K562 (cell line): ENCODE results near the gene UPF1. TPM values are rescaled to one million over a fixed set of nuclear protein-coding genes. Genes with fewer than 3 reads are reported as not detected.

Experiments used
- ATAC-seq: fragments of 200-7000 bp; cut with Tn5 transposase; 3 replicates; pipeline ENCODE4 v1.9.1; 2020; ENCODE audit warnings: moderate library complexity
- BruUV-seq: library from RNA; stranded (reverse); fragments of 400-500 nt; replicated peaks from 2 replicates; lab custom pipeline; 2021; lab: Mats Ljungman, UMichigan
- CTCF ChIA-PET: fragments of 300-600 bp; formaldehyde crosslinking; extraction: SDS; loops from one replicate; lab custom pipeline; 2021; ENCODE audit warnings: low intra/inter-chr PET ratio; lab: Yijun Ruan, JAX
- POLR2A ChIA-PET: fragments of 300-600, 350-650 bp; sonication (Branson Sonifier 250); formaldehyde crosslinking; extraction: SDS; loops from one replicate; lab custom pipeline; 2021; ENCODE audit warnings: antibody characterized with exemption, inconsistent platforms; lab: Yijun Ruan, JAX
- DNase-seq, 4 experiments: peaks; one replicate each; pipeline versions ENCODE4 v3.0.0 to v3.0.0-alpha.2; 2011 to 2018; ENCODE audit warnings: low spot score in 3 of 4, mixed read lengths in 3 of 4; ENCODE audit errors: extremely low read depth in 1 of 4
- FAIRE-seq: peaks from 2 replicates; lab custom pipeline; 2011; peaks lifted over from hg19 to GRCh38; lab: Jason Lieb, UNC
- H2AFZ ChIP-seq: 2 replicates; pipeline ENCODE4 v1.6.0; 2011; ENCODE audit warnings: low read depth, low read length, control low read depth, inconsistent platforms
- H3K27ac ChIP-seq: fragments of 200-600 bp; 3 replicates; pipeline ENCODE4 v1.8.0; 2011; ENCODE audit warnings: low read depth, mild to moderate bottlenecking, control low read depth, inconsistent platforms, low read length, moderate library complexity, mixed read lengths; ENCODE audit errors: extremely low read depth
- H3K27me3 ChIP-seq, 2 experiments: fragments of 300-600 bp in 1 of 2; 2 replicates in 1 of 2; 3 replicates in 1 of 2; pipeline versions ENCODE4 v1.6.0 to v1.8.0; 2011; ENCODE audit warnings: inconsistent platforms in 2 of 2, low read length in 2 of 2, mild to moderate bottlenecking in 1 of 2, mixed read lengths in 1 of 2, moderate library complexity in 1 of 2; ENCODE audit not compliant: control insufficient read depth in 2 of 2, insufficient read depth in 2 of 2
- H3K36me3 ChIP-seq: fragments of 300-600 bp; 3 replicates; pipeline ENCODE4 v1.8.0; 2011; ENCODE audit warnings: mild to moderate bottlenecking, low read length, inconsistent platforms; ENCODE audit not compliant: control insufficient read depth, insufficient read depth
- H3K4me1 ChIP-seq, 2 experiments: fragments of 200-600 bp in 1 of 2; replicated peaks in 1 of 2; 2 replicates in 1 of 2; 3 replicates in 1 of 2; pipeline versions ENCODE4 v1.5.1 to v1.8.0; 2011; ENCODE audit warnings: inconsistent platforms in 2 of 2, low read length in 2 of 2, mild to moderate bottlenecking in 1 of 2, mixed read lengths in 1 of 2, moderate library complexity in 1 of 2; ENCODE audit not compliant: control insufficient read depth in 2 of 2, insufficient read depth in 2 of 2
- H3K4me2 ChIP-seq: 2 replicates; pipeline ENCODE4 v1.6.1; 2011; ENCODE audit warnings: low read length, control low read depth, inconsistent platforms, mixed read lengths; ENCODE audit not compliant: insufficient read depth
- H3K4me3 ChIP-seq: fragments of 200-600 bp; sonication (generic), shearing (Covaris generic); 2 replicates; pipeline ENCODE4 v1.5.1; 2016; ENCODE audit warnings: control low read depth, inconsistent platforms
- H3K79me2 ChIP-seq: fragments of 200-600 bp; 3 replicates; pipeline ENCODE4 v1.8.0; 2011; ENCODE audit warnings: low read length, inconsistent platforms; ENCODE audit not compliant: control insufficient read depth, insufficient read depth
- H3K9ac ChIP-seq, 2 experiments: 2 replicates each; pipeline versions ENCODE4 v1.6.0 to v1.6.1; 2011; ENCODE audit warnings: low read depth in 2 of 2, low read length in 2 of 2, control low read depth in 1 of 2, inconsistent platforms in 1 of 2, mild to moderate bottlenecking in 1 of 2, mixed read lengths in 1 of 2; ENCODE audit not compliant: insufficient read depth in 1 of 2
- H3K9me1 ChIP-seq: one replicate; pipeline ENCODE4 v1.6.0; 2011; ENCODE audit warnings: inconsistent platforms, mild to moderate bottlenecking, low read length, moderate library complexity; ENCODE audit not compliant: control insufficient read depth, insufficient read depth
- H3K9me3 ChIP-seq: replicated peaks from 2 replicates; pipeline ENCODE4 v1.5.1; 2011; ENCODE audit warnings: low read depth, low read length, inconsistent platforms; ENCODE audit not compliant: control insufficient read depth, insufficient read depth
- H4K20me1 ChIP-seq: replicated peaks from 2 replicates; pipeline ENCODE4 v1.6.1; 2011; ENCODE audit warnings: low read length, inconsistent platforms, mixed read lengths; ENCODE audit not compliant: control insufficient read depth, insufficient read depth
- CREBBP ChIP-seq: IDR thresholded peaks from one replicate; pipeline ENCODE4 v1.6.1; 2012; ENCODE audit warnings: low read depth, mild to moderate bottlenecking, control low read depth, inconsistent platforms, low read length
- EP300 ChIP-seq: IDR thresholded peaks from 2 replicates; pipeline ENCODE4 v1.6.1; 2012; ENCODE audit warnings: low read length, improper control_type of control experiment
- TSC22D4 ChIP-seq: fragments of 450-650 bp; IDR thresholded peaks from 2 replicates; pipeline ENCODE4 v1.6.1; 2016; ENCODE audit warnings: missing genetic modification characterization, missing biosample characterization, control low read depth
- in situ Hi-C: fragments of 300-500 bp; cut with MboI; formaldehyde crosslinking; loops from 4 replicates; pipeline ENCODE4 v1.15.0; 2018; ENCODE audit warnings: inconsistent platforms, mixed read lengths
- intact Hi-C: fragments of 100-400 bp; cut with micrococcal nuclease; formaldehyde crosslinking; loops from 2 replicates; pipeline ENCODE4 v1.14.2; 2022
- polyA plus RNA-seq, 8 experiments: library from polyadenylated mRNA; depleted of rRNA in 4 of 8; stranded (reverse) in 5 of 8; unstranded in 3 of 8; fragments of >200 nt; fragmentation: Nextera tagmentation in 2 of 8; fragmentation: Illumina TruSeq in 1 of 8; extraction: Ambion mirVana in 2 of 8; extraction: Trizol in 1 of 8; gene quantifications; 2 replicates each; pipeline versions ENCODE4 v1.2.1 to v1.2.3, GENCODE V29; 2011 to 2014; ENCODE audit warnings: inconsistent platforms in 1 of 8, missing spikeins in 1 of 8
- total RNA-seq, 7 experiments: library from RNA; depleted of rRNA in 6 of 7; stranded (reverse); fragments of >200 nt in 6 of 7; fragmentation: Illumina TruSeq in 2 of 7; extraction: Trizol in 2 of 7; gene quantifications; 2 replicates each; pipeline versions ENCODE4 v1.2.1 to v1.2.3, GENCODE V29; 2011 to 2021; ENCODE audit warnings: low replicate concordance in 1 of 7
- TF ChIP-seq, protein P1 (sequence below): fragments of 200-600 bp; sonication (generic); IDR thresholded peaks from one replicate; pipeline ENCODE4 v1.6.1; 2012; ENCODE audit warnings: mild to moderate bottlenecking, low read depth, low read length, inconsistent platforms

UPF1 gene
- total and polyA plus RNA-seq, 9 of the 15 experiments (the other 6 are each of a cell fraction or from before 2014, with no cell fraction given) = 0.34 to 103 (median 27.9) TPM

DNA sequence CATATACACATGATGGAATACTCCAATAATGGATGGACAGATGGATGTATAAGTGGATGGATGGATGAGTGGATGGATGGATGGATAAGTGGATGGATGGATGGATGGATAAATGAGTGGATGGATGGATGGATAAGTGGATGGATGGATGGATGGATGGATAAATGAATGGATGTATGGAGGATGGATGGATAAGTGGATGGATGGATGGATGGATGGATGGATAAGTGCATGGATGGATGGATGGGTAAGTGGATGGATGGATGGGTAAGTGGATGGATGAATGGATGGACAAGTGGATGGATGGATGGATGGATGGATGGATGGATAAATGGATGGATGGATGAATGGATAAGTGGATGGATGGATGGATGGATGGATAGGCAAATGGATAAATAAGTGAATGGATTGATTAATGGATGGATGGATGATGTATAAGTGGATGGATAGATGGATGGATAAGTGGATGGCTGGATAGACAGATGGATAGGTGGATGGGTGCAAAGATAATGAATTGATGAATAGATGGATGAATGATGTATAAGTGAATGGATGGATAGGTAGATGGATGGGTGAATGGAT lies 32.3 kb upstream of the UPF1 start:
- peaks cover 0 to 18% of the 10 kb centered on the region in 2 experiments; a peak in 2 of 5 replicates for H3K4me1 ChIP-seq

DNA sequence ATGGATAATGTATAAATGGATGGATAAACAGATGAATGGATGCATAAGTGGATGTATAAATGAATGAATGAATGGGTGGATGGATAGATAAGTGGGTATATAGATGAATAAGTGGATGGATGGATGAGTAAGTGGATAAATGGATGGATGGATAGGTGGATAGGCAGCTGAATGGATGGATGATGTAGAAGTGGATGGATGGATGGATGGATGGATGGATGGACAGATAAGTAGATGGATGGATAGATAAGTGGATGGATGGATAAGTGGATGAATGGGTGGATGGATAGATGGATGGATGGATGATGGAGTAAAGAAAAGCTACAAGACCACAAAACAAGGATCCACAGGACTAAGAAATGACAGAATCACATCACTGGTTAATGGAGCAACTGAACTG lies 31.7 kb upstream of the UPF1 start:
- H3K27ac ChIP-seq = no peak overlapping the region
- FAIRE-seq = no peak
- ChIA-PET POLR2A (interaction anchor here (0.6 kb wide), 1 partner anchor 187 kb away, joined by 3 read pairs; no protein-coding TSS in a partner anchor), CTCF (no interaction called here)
- no TSS peak for BruUV-seq
- in situ Hi-C loops (no loop called here), intact Hi-C loops (no loop called here)
- ATAC-seq = no peak
- no peak overlapping the region for H2AFZ ChIP-seq
- H3K4me2 ChIP-seq = no peak overlapping the region
- peaks cover 0 to 18% of the 10 kb centered on the region in 2 experiments; a peak in 2 of 5 replicates for H3K4me1 ChIP-seq
- H4K20me1 ChIP-seq = 0 out of 2 replicates have a peak, but pooled peaks cover 9% of the 10 kb centered on the region
- no peak overlapping the region for H3K9ac ChIP-seq
- H3K9me1 ChIP-seq = no peaks in the 10 kb centered on the region
- peaks cover 6 to 35% of the 10 kb centered on the region in 2 experiments; a peak in 4 of 5 replicates for H3K27me3 ChIP-seq
- no peaks in the 10 kb centered on the region for H3K79me2 ChIP-seq
- no peak for DNase-seq
- H3K36me3 ChIP-seq = no peaks in the 10 kb centered on the region
- peaks cover 3% of the 10 kb centered on the region; the same call in 1 of the 2 replicates for H3K9me3 ChIP-seq
- H3K4me3 ChIP-seq = no peak overlapping the region
- TF ChIP-seq, protein P1, sequence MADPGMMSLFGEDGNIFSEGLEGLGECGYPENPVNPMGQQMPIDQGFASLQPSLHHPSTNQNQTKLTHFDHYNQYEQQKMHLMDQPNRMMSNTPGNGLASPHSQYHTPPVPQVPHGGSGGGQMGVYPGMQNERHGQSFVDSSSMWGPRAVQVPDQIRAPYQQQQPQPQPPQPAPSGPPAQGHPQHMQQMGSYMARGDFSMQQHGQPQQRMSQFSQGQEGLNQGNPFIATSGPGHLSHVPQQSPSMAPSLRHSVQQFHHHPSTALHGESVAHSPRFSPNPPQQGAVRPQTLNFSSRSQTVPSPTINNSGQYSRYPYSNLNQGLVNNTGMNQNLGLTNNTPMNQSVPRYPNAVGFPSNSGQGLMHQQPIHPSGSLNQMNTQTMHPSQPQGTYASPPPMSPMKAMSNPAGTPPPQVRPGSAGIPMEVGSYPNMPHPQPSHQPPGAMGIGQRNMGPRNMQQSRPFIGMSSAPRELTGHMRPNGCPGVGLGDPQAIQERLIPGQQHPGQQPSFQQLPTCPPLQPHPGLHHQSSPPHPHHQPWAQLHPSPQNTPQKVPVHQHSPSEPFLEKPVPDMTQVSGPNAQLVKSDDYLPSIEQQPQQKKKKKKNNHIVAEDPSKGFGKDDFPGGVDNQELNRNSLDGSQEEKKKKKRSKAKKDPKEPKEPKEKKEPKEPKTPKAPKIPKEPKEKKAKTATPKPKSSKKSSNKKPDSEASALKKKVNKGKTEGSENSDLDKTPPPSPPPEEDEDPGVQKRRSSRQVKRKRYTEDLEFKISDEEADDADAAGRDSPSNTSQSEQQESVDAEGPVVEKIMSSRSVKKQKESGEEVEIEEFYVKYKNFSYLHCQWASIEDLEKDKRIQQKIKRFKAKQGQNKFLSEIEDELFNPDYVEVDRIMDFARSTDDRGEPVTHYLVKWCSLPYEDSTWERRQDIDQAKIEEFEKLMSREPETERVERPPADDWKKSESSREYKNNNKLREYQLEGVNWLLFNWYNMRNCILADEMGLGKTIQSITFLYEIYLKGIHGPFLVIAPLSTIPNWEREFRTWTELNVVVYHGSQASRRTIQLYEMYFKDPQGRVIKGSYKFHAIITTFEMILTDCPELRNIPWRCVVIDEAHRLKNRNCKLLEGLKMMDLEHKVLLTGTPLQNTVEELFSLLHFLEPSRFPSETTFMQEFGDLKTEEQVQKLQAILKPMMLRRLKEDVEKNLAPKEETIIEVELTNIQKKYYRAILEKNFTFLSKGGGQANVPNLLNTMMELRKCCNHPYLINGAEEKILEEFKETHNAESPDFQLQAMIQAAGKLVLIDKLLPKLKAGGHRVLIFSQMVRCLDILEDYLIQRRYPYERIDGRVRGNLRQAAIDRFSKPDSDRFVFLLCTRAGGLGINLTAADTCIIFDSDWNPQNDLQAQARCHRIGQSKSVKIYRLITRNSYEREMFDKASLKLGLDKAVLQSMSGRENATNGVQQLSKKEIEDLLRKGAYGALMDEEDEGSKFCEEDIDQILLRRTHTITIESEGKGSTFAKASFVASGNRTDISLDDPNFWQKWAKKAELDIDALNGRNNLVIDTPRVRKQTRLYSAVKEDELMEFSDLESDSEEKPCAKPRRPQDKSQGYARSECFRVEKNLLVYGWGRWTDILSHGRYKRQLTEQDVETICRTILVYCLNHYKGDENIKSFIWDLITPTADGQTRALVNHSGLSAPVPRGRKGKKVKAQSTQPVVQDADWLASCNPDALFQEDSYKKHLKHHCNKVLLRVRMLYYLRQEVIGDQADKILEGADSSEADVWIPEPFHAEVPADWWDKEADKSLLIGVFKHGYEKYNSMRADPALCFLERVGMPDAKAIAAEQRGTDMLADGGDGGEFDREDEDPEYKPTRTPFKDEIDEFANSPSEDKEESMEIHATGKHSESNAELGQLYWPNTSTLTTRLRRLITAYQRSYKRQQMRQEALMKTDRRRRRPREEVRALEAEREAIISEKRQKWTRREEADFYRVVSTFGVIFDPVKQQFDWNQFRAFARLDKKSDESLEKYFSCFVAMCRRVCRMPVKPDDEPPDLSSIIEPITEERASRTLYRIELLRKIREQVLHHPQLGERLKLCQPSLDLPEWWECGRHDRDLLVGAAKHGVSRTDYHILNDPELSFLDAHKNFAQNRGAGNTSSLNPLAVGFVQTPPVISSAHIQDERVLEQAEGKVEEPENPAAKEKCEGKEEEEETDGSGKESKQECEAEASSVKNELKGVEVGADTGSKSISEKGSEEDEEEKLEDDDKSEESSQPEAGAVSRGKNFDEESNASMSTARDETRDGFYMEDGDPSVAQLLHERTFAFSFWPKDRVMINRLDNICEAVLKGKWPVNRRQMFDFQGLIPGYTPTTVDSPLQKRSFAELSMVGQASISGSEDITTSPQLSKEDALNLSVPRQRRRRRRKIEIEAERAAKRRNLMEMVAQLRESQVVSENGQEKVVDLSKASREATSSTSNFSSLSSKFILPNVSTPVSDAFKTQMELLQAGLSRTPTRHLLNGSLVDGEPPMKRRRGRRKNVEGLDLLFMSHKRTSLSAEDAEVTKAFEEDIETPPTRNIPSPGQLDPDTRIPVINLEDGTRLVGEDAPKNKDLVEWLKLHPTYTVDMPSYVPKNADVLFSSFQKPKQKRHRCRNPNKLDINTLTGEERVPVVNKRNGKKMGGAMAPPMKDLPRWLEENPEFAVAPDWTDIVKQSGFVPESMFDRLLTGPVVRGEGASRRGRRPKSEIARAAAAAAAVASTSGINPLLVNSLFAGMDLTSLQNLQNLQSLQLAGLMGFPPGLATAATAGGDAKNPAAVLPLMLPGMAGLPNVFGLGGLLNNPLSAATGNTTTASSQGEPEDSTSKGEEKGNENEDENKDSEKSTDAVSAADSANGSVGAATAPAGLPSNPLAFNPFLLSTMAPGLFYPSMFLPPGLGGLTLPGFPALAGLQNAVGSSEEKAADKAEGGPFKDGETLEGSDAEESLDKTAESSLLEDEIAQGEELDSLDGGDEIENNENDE = no peak
- TF ChIP-seq CREBBP = no peak

More for the DNA sequence above, 32.3 kb upstream of the UPF1 start:
- Histone ChIP-seq H3K36me3 (no peaks in the 10 kb centered on the region), H3K27ac (no peak overlapping the region), H3K79me2 (no peaks in the 10 kb centered on the region), H3K4me3 (no peak overlapping the region), H4K20me1 (0 out of 2 replicates have a peak, but pooled peaks cover 5% of the 10 kb centered on the region), H3K27me3 (peaks cover 6 to 35% of the 10 kb centered on the region in 2 experiments; a peak in 4 of 5 replicates), H3K4me2 (no peak overlapping the region), H3K9me3 (peaks cover 3% of the 10 kb centered on the region; the same call in 1 of the 2 replicates), H3K9me1 (no peaks in the 10 kb centered on the region), H3K9ac (no peak overlapping the region), H2AFZ (no peak overlapping the region)
- CTCF ChIA-PET = no interaction called here
- TF ChIP-seq TSC22D4 (0 out of 2 replicates have a peak, but pooled peaks have one; percentile 11), EP300 (no peak)
- no peak for ATAC-seq
- in situ Hi-C loops = no loop called here
- BruUV-seq = no TSS peak
- DNase-seq = no peak
- intact Hi-C loops = no loop called here
- POLR2A ChIA-PET = interaction anchor here (0.6 kb wide), 2 partner anchors 47 to 98 kb away, joined by 3 read pairs; no protein-coding TSS in a partner anchor
- FAIRE-seq = no peak
